DMS153 treated with DMSO at 0.1 percent for 48 hours (cell line): Measurements from ENCODE around the gene LUC7L3.

Experiments used
- DNase-seq: peaks from one replicate; lab custom pipeline; 2025; ENCODE audit not compliant: unreplicated experiment; lab: John Stamatoyannopoulos, UW

The LUC7L3 gene

DNA sequence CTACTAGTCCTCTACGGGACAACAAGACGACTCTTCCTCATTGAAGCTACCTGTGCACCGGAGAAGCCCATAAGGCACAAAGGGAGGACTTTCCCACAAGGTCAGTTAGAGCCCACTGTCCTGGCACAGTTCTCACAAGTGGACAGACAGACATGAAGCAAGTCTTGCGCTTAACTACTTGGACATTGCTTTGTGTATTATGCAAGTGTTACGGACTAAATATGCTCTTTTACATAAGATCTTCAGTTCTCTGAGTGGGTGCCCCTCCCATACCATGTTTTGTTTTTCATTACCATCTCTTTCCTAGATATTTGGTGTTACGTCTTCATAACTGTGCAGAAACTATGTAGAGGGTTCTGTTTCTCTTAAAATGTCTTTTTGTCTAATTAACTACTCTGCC is 29.8 kb downstream of the LUC7L3 start:
- DNase-seq: no peak

DNA sequence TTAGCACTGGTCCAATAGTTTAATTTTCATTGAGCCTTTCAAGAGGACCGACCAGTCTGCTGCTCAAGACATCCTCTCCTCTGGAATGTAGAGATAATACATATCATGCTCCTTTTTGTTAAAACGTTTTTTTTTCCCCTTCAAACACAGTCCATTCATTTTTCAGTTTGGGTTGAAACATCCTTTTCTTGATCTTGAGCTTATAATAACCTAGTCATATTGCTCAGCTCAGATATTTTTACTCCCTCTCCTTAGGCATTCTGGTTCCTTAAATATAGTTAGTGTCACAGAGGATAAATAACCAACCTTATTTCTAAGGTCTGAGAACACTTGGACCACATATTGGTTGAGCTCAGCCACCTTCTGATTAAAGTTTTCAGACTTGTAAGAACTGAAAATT is 35.1 kb downstream of the LUC7L3 start:
- no peak for DNase-seq

DNA sequence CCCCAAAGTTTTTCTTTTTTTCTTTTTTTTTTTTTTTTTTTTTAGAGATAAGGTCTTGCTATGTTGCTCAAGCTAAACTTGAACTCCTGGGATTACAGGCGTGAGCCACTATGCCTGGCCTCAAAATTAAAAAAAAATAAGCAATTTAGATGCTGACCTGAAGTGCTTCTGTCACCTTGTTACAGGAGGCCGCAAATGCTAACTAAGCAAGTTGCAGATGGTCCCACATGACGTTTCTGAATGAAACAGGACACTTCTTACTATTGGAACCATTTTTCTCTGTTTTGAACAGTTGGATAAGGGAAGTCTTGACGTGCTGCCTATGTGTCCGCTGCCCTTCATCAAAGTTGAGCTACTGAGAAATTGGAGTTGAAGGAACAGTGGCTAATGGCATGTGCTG is 39.1 kb downstream of the LUC7L3 start:
- DNase-seq: no peak

DNA sequence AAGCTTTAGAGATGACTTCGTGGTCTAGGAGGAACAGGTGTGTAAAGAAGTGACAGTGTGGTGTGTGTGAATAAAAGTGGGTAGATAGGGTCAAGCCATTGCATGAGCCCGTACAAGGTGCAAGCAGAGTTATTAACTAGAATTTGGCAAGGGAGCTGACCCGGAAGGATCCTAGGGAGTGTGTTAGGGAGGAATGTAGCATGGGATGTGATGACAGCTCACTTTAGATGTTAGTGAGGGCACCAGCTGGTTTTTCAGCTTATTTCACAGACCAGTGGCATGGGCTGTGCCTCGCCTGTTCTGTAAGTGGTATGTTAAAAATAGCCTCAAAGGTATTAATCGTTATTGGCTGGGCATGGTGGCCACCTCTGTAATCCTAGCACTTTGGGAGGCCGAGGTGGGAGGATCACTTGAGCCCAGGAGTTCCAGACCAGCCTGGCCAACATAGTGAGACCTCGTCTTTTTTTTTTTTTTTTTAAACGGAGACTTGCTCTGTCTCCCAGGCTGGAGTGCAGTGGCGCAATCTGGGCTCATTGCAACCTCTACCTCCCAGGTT is 39.7 kb downstream of the LUC7L3 start:
- DNase-seq: no peak

DNA sequence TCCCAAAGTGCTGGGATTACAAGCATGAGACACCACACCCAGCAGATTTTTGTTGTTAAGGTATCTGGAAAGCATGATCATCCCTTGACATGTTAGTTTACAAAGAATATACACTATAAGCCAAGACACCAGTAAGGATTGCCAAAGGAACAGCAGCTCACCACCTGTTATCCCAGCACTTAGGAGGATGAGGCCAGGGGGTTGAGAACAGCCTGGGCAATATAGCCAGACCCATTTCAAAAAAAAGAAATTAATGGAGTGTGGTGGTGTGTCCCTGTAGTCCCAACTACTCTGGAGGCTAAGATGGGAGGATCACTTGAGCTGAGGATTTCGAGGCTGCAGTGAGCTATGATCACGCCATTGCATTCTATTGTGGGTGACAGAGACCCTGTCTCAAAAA is 42.8 kb downstream of the LUC7L3 start:
- no peak for DNase-seq

DNA sequence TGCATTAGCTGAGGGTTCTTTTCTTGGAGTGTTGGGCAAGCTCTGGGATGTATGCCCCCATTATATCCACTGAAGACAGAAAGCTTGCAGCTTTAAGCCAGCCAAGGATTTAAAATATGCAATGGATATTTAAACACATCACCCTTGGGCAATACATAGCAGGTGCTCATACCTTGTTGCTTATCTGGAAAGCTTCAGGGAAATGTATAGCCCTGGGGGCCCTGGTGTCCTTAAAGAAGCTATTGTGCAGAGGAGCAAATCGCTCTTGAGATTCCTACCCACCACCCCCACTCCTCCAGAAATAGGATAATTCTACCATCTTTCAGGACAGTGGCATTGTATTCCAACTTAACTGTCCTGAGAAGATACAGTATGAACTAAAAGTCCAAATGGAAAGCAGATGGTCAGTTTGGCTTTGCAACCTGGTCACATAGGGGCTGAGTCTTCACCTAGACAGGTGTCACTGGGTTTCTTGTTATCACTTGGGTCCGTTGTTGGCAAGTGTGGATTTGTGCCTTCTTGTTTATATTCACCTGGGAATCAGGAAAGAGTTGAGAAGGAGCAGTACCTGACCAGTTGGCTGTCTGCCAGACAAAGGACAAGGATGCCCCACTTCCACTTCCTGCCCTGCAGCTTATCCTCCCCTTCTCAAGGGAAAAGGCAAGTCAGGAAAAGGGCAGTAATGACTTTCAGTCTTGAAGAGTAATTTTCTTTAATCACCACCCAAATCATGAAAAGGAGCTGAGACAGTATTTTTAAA is 44.5 kb downstream of the LUC7L3 start:
- DNase-seq: peak; percentile 18

DNA sequence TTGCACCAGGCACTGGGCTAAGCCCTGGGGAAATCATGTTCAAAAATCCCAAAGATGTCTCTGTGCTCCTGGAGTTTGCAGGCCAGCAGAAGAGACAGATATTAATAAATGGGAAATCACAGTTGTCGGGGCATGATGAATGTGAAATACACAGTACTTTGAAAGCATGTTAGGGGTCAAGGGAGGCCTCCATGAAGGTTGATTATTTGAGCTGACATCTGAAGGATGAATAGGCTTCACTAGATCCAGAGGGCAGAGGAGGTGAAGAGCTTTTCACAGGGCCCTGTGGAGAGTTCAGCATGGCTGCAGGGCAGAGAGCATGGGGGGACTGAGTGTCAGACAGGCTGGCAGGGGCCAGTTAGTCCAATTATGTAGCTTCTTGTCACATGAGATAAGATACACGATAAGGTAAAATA is 45.3 kb downstream of the LUC7L3 start:
- no peak for DNase-seq

DNA sequence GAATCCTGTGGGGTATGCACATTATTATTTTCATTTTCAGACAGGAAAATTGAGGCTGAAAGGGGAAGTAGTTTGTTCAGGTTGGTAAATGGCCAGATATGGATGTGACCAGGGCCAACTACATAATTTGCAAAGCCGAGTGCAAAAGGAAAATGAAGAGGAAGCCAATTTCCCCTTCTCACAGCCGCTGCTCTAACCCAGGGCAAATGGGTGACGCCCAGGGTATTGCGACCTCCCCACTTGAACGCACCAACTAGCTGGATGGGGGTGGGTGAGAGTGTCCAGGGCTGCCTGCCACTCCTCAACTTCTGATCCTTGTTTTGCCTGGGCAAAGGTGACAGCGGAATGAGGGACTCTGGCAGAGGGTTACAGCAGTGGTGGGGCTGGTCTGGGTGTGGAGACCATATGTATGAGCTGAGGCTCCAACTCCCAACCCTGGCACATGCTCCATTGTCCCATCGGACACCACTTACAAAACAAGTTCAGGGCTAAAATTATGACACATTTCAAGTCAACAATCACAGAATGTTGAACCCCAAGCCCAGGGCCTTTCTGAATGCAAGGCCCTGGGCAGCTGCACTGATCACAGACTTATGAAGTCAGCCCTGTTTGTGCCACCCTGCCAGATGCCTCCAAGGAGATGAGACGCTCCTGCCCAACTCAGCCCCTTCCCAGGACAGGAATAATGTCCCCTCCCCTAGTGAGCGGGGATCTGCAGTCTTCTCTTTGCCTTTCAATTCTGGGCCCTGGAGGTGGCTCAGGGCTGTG is 46.2 kb downstream of the LUC7L3 start:
- DNase-seq: no peak

DNA sequence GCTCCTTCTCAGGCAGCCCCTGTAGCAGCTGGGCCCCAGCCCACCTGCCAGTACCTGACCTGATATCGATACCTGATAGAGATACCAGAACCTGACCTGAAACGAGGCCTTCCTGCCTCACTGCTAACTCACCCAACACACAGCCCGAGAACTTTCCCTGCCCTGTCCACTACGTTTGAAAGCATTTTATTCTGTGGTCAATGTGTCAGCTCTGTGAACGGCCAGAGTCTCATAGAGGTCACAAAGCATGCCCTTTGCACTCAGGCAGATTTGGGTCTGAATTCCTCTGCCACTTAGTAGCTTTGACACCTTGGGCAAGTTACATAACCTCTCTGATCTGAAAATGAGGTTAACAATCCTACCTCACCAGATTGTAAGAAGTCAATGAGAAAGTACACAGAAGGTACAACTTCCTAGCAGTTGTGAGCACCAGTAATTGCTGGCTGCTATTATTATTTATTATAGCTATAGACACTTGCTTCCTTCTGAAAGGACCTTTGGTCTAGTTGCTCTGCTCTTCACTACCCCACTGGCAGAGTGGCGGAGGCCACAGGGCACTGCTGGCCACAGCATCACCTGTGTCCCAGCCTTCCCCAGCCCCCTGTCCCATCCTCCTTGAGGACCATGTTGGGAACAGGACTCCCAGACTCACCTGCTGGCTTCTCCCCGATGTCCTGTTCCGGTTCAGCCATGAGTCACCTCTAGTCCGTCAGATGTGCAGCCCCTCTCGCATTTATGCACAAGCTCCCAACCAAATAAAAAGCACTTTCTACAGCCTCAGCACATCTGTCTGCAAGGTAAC is 47.0 kb downstream of the LUC7L3 start:
- no peak for DNase-seq

DNA sequence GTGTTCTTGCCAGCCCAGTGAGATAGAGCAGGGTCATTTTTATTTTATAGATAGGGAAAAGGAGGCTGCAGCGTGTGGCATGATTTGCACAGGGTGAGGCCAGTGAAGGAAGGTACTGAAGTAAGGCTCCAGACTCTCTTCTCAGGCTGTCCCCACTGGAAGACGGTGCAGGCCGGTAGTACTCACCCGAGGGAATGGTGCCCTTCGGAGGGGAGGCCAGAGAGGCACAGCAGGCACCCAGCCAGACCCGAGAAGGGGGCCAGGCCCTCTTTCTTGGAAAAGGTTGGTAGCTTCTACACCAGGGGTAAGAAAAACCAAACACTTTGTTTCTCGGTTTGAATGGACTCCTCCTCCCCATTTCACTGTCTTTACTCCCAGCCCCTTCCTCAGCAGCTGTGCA is 47.6 kb downstream of the LUC7L3 start:
- no peak for DNase-seq

DNA sequence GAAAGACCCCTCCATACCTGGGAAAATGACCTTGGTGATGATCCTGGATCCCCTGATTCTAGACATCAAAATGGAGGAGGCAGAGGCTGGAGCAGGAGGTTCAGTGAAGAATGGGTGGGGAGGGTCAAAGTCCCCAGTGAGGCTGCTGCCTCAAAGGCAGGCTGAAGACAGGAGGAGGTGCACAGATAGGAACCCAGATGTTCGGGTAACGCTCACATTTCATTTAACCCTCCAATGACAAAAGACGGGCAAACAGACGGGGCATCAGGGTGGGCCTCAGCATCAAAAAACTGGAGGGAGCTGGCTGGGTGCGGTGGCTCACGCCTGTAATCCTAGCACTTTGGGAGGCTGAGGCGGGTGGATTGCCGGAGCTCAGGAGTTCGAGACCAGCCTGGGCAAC is 48.0 kb downstream of the LUC7L3 start, which contains the start of gene ANKRD40CL:
Gene ANKRD40CL, minus strand, starts transcription at position 73 of the 400 bp plus-strand sequence. CDS start 605 bp downstream, outside the sequence.
- no peak for DNase-seq

DNA sequence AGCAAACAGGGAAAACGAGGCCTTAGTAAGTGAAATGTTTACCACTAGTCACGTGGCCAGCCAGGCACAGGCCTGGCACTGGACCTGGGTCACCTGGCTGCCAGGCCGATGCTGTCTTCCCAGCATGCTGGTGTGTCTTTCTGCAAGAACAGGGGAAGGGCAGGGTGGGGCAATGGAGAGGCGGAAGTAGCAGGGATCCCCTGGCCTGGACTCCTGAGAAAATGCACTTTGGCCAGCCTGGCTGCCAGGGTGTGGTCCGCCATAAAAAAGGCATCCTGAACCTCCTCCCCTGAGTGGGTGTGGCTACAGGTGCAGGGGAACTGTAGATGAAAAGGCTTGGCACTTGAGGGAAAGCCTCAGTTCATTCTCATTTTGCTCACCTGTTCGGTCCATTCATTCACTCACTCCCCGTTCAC is 49.0 kb downstream of the LUC7L3 start:
- peak; percentile 75 for DNase-seq

DNA sequence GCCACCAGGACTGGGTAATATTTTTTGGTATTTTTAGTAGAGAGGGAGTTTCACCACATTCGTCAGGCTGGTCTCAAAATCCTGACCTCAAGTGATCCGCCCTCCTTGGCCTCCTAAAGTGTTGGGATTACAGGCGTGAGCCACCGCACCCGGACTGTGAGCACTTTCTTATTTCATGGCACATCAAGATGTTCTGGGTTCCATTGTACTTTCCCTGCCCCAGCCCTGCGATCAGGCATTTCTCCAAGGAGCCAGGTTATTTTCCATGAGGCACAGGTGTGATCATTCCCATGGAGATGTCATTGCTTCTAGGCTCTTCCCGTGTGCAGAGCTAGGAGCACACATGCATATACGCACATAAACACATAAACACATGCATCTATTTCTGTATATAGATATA is 50.5 kb downstream of the LUC7L3 start:
- DNase-seq: no peak

DNA sequence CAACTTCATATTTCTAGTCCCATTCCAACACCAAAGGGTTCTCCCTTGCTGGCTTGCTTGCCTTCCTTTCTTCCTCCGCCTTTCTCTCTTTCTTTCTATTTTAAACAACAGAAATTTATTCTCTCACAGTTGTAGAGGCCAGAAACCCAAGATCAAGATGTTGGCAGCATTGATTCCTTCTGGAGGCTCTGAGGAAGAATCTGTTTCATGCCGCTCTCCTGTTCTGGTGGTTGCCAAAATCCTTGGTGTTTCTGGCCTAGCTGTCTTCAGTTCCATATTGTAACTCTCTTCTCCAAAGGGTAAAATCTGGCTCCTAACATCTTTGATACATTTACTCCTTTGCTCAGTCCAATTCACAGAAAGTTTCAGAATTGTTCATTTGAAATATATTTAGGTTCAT is 50.9 kb downstream of the LUC7L3 start:
- no peak for DNase-seq

DNA sequence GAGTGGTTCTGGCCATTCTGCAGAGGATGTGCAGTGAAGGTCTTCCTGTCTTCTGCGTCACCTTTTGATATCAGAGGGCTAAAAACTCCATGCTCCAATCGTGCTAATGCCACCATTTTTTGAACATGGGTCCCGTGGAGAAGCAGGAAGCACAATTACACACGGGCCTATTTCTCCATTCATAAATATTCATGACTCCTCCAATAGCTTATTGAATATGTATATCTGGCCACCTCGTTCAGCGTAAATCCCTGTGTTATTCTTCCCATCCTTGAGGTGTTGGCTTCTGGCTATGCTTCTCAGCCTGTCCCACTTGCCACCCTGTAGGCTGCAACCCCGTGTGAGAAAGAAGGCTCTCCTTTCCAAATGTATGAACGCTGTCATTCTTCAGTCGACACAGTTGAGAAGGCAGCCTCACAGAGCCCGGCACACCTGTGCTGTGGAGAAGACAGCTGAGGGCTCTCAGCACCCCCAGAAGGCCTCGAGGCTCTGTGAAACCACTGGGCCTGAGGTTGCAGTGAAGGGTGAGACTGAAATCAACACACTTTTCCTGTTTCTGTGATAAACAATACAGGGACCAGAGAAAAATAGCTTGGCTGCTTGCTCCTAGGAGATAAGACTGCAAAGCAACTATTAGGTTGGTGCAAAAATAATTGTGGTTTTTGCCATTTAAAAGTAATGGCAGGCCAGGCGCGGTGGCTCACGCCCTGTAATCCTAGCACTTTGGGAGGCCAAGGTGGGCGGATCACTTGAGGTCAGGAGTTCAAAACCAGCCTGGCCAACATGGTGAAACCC is 52.8 kb downstream of the LUC7L3 start:
- DNase-seq: no peak

DNA sequence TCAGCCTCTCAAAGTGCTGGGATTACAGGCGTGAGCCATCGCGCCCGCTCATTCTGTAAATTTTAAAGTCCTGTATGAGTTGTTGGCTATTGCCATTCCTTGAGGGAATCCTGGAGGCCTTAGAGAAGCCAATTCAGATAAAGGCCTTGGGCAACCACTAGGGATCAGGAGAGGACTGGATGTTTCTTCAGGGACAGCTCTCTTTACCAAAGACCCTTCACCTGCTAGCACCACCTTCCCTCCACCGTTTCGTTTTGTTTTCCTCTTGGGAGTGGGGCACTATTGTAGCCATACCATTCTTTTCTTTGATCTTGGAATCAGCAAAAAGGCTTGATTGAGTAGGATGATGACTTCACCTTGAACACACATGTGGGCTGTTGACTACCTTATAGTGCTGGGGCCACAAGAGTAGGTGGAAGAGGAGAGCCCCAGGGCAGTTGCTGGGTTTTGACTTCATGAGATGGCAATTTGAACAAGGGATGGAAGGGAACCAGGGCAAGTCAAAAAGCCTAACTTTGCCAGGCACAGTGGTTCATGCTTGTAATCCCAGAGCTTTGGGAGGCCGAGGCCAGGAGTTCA is 54.9 kb downstream of the LUC7L3 start:
- DNase-seq: no peak

DNA sequence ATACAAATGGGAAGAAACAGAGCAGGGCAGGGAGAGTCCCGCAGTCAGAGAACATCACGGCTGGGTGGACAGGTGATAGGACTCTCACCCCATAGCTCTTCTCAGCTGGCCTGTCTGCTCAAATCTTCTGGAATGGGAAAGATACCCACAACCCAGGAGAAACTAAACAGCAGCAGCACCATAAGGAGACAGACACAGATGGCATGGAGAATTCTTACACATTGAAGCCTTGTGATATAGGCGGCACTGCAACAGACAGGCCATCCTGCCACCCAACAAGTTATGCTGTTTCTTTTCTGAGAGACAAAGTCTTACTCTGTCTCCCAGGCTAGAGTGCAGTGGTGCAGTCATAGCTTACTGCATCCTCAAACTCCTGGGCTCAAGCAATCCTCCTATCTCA is 56.5 kb downstream of the LUC7L3 start:
- DNase-seq: no peak

DNA sequence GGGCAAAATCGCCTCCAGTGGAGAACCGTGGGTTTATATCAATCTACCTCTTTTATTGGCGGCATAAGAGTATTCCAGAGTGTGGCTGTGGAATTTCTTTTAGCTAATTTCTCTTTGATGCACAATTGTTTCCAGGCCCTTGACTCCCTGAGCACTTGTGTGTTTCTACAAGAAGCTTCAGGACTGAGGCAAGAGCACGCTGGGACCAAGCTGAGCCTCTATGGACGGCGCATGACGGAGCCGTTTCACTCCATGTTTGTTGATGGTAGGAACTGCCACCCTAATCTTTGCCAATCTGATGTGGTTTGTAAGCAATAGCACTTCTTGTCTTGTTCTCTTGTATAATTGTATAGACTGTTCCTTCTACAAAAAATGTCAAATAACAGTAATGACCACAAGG is 59.1 kb downstream of the LUC7L3 start:
- DNase-seq: no peak

DNA sequence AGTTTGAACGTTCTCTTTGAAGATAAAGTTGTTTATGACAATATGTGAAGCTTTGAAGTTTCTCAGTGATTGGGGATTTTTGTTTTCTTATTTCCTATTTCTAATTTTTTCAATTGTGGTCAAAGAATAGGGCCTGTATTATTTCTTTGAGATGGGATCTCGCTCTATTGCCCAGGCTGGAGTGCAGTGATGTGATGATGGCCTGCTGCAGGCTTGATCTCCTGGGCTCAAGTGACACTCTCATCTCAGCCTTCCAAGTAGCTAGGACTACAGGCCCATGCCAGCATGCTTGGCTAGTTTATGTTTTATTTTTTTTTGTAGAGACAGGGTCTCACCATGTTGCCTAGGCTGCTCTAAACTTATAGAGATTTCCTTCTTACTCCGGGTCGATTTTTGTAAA is 59.6 kb downstream of the LUC7L3 start:
- no peak for DNase-seq

DNA sequence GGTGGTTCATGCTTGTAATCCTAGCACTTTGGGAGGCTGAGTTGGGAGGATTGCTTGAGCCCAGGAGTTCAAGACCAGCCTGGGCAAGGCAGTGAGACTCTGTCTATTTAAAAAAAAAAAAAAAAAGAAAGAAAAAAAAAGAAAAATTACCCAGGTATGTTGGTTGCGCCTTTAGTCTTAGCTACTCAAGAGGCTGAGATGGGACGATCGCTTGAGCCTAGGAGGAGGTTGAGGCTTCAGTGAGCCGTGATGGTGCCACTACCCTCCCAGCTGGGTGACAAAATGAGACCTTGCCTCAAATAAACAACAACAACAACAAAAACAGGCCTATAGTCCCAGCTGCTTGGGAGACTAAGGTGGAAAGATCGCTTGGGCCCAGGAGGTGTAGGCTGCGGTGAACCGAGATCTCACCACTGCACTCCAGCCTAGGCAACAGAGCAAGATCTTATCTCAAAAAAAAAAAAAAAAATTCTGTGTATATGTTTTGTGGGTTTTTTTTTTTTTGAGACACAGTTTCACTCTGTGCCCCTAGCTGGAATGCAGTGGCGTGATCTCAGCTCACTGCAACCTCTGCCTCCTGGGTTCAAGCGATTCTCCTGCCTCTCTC is 60.4 kb downstream of the LUC7L3 start:
- no peak for DNase-seq
